Stimulated activated CD4-positive, alpha-beta T cell treated with anti-CD3 and anti-CD28 coated beads, Interleukin-1b, Interleukin-23, amount 100 ng/mL, for 24 hours (primary cell): ENCODE results near the gene NRXN3.

Source experiments
- DNase-seq, 4 experiments: peaks; one replicate each; pipeline ENCODE4 v3.0.0-alpha.2; 2020; ENCODE audit warnings: low read depth in 4 of 4, low spot score in 1 of 4

The NRXN3 gene

GRCh38 chr14:79554816-79555215 lies 1384.6 kb downstream of the NRXN3 start:
- DNase-seq: no peak

GRCh38 chr14:79555429-79555828 lies 1385.3 kb downstream of the NRXN3 start:
- DNase-seq: no peak

GRCh38 chr14:79557309-79557708 lies 1387.1 kb downstream of the NRXN3 start:
- DNase-seq: no peak

GRCh38 chr14:79562185-79562584 lies 1392.0 kb downstream of the NRXN3 start:
- no peak for DNase-seq

GRCh38 chr14:79564371-79564770 lies 1394.2 kb downstream of the NRXN3 start:
- DNase-seq: no peak

GRCh38 chr14:79567306-79567705 lies 1397.1 kb downstream of the NRXN3 start:
- no peak for DNase-seq

GRCh38 chr14:79568594-79568993 lies 1398.4 kb downstream of the NRXN3 start:
- no peak for DNase-seq

GRCh38 chr14:79569072-79569471 lies 1398.9 kb downstream of the NRXN3 start:
- DNase-seq: no peak

GRCh38 chr14:79570648-79571047 lies 1400.5 kb downstream of the NRXN3 start:
- no peak for DNase-seq

GRCh38 chr14:79571366-79571765 lies 1401.2 kb downstream of the NRXN3 start:
- DNase-seq: no peak

- DNase-seq: no peak
Observed at GRCh38 chr14:79573486-79573885, 1403.3 kb downstream of the NRXN3 start.

GRCh38 chr14:79575032-79575431 lies 1404.9 kb downstream of the NRXN3 start:
- no peak for DNase-seq

GRCh38 chr14:79576424-79576823 lies 1406.3 kb downstream of the NRXN3 start:
- DNase-seq: no peak

- no peak for DNase-seq
Observed at GRCh38 chr14:79578470-79578869, 1408.3 kb downstream of the NRXN3 start.

GRCh38 chr14:79580414-79580813 lies 1410.2 kb downstream of the NRXN3 start:
- no peak for DNase-seq

GRCh38 chr14:79580906-79581305 lies 1410.7 kb downstream of the NRXN3 start:
- DNase-seq: no peak

GRCh38 chr14:79581912-79582576 lies 1411.9 kb downstream of the NRXN3 start:
- no peak for DNase-seq

- no peak for DNase-seq
Observed at GRCh38 chr14:79583738-79584408, 1413.7 kb downstream of the NRXN3 start.

- no peak for DNase-seq
Observed at GRCh38 chr14:79584679-79585078, 1414.5 kb downstream of the NRXN3 start.

GRCh38 chr14:79585845-79586244 lies 1415.7 kb downstream of the NRXN3 start:
- DNase-seq: no peak

- no peak for DNase-seq
Observed at GRCh38 chr14:79586416-79586815, 1416.2 kb downstream of the NRXN3 start.

- DNase-seq: no peak
Observed at GRCh38 chr14:79586989-79587598, 1416.9 kb downstream of the NRXN3 start.
